Peyer's patch (tissue), 4 donors: Measurements from ENCODE around the gene COX17. TPM values are rescaled to one million over a fixed set of nuclear protein-coding genes. Genes with fewer than 3 reads are reported as not detected.

Experiments
- DNase-seq, 3 donors: peaks; one replicate each; pipeline ENCODE4 v3.0.0-alpha.2; 2017 to 2019
- H3K27ac ChIP-seq, 4 donors: fragments of 200-600 bp; sonication (generic); one replicate each; pipeline ENCODE4 v1.5.1; 2016 to 2019
- H3K27me3 ChIP-seq, 2 donors: fragments of 200-600 bp; sonication (generic); one replicate each; pipeline ENCODE4 v1.5.1; 2019
- H3K36me3 ChIP-seq, 3 donors: fragments of 200-600 bp; sonication (generic); one replicate each; pipeline ENCODE4 v1.5.1; 2016 to 2019
- H3K4me1 ChIP-seq, 4 donors: fragments of 200-600 bp; sonication (generic); one replicate each; pipeline ENCODE4 v1.5.1; 2016 to 2019
- H3K4me3 ChIP-seq, 4 donors: fragments of 200-600 bp; sonication (generic); 1 replicate in 3 of 4; 2 replicates in 1 of 4; pipeline ENCODE4 v1.5.1; 2016 to 2019; ENCODE audit warnings: mild to moderate bottlenecking in 1 of 4
- H3K9me3 ChIP-seq, 4 donors: fragments of 200-600 bp; sonication (generic); one replicate each; pipeline ENCODE4 v1.5.1; 2016 to 2019; ENCODE audit warnings: mild to moderate bottlenecking in 1 of 4
- POLR2A ChIP-seq, 2 donors: fragments of 450-650 bp; IDR thresholded peaks; one replicate each; pipeline ENCODE4 v1.5.1; 2017; ENCODE audit warnings: antibody characterized with exemption in 2 of 2, mild to moderate bottlenecking in 2 of 2, moderate library complexity in 2 of 2
- total RNA-seq, 4 donors: library from RNA; depleted of rRNA; stranded (reverse); fragments of >200 nt; gene quantifications; one replicate each; pipeline ENCODE4 v1.1.0, GENCODE V29; 2016
- TF ChIP-seq, protein P1 (sequence below), 6 experiments: fragments of 450-650 bp in 4 of 6; fragments of 200-600 bp in 2 of 6; sonication (generic) in 1 of 6; IDR thresholded peaks; one replicate each; pipeline ENCODE4 v1.5.1; 2017 to 2019; ENCODE audit warnings: antibody characterized with exemption in 6 of 6, mild to moderate bottlenecking in 3 of 6, moderate library complexity in 1 of 6

Gene COX17
- total RNA-seq, 4 donors from 2014 or later: 30.9 to 57.8 (median 44.8) TPM

DNA sequence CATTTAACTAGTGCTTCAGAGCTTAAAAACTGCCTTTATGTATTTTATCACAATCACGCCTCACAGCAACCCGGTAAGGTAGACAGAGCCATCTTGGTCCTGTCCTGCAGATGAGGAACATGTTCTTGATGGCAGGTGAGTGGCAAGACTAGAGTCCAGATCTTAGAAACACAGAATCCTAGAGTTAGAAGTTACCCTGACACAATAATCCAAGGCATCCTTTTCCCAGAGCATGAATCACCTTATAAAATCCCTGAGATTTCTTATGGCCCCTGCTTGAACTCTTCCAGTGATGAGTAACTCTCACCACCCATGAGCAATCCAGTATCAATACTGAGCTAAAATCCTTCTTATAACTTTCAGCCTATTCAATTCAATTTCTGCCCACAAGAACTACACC is 33.7 kb downstream of the COX17 start:
- H3K4me1 ChIP-seq: no peaks in the 10 kb centered on the region
- no peaks in the 10 kb centered on the region for H3K27me3 ChIP-seq
- TF ChIP-seq, protein P1, sequence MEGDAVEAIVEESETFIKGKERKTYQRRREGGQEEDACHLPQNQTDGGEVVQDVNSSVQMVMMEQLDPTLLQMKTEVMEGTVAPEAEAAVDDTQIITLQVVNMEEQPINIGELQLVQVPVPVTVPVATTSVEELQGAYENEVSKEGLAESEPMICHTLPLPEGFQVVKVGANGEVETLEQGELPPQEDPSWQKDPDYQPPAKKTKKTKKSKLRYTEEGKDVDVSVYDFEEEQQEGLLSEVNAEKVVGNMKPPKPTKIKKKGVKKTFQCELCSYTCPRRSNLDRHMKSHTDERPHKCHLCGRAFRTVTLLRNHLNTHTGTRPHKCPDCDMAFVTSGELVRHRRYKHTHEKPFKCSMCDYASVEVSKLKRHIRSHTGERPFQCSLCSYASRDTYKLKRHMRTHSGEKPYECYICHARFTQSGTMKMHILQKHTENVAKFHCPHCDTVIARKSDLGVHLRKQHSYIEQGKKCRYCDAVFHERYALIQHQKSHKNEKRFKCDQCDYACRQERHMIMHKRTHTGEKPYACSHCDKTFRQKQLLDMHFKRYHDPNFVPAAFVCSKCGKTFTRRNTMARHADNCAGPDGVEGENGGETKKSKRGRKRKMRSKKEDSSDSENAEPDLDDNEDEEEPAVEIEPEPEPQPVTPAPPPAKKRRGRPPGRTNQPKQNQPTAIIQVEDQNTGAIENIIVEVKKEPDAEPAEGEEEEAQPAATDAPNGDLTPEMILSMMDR (IDR thresholded peaks at IDR 0.05): no peak
- TF ChIP-seq POLR2A (IDR thresholded peaks at IDR 0.05): no peak
- no peaks in the 10 kb centered on the region for H3K9me3 ChIP-seq
- H3K4me3 ChIP-seq: no peak overlapping the region
- H3K27ac ChIP-seq: peak overlapping the region in 2 of 4 donors; percentile 15 to 54
- no peaks in the 10 kb centered on the region for H3K36me3 ChIP-seq
- DNase-seq: no peak

DNA sequence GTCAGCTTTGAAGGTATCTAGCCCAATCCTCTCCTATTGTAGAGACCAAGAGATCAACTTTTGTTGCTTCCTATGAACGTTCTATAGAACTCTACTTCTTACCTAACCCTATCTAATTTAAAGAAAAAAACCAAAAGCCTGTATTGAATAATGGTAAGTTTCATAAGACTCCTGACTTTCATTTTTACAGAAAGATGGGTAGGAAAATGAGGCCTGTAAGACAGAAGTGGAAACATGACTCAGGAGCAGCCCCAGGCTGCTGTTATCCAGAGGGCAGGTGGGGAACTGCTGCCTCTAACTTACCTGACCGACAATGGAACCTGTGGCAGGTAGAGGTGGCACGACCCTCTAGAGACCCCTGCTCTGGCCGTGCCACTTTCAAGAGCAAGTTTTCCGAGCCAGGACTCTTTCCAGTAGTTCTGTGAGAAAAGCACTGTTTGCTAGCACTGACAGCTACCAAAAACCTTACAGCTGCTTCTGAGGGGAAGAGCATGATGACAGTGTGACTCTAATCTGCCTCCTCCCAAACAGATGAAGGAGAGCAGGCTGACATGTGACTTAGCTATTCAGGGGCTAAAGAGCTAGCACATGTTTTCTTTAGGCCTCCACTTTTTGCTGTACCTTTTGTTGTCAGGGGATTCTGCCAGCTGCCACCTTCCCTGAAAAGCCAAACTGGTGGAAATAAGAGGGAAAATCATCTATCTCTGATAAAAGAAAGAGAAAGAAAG is 34.3 kb downstream of the COX17 start:
- H3K27ac ChIP-seq: peak overlapping the region in 3 of 4 donors; percentile 15 to 54 (median 33)
- H3K9me3 ChIP-seq: no peaks in the 10 kb centered on the region
- no peaks in the 10 kb centered on the region for H3K4me1 ChIP-seq
- H3K27me3 ChIP-seq: no peaks in the 10 kb centered on the region
- no peak for DNase-seq
- TF ChIP-seq POLR2A (IDR thresholded peaks at IDR 0.05): no peak
- TF ChIP-seq, protein P1 (IDR thresholded peaks at IDR 0.05): no peak
- no peak overlapping the region for H3K4me3 ChIP-seq
- no peaks in the 10 kb centered on the region for H3K36me3 ChIP-seq

DNA sequence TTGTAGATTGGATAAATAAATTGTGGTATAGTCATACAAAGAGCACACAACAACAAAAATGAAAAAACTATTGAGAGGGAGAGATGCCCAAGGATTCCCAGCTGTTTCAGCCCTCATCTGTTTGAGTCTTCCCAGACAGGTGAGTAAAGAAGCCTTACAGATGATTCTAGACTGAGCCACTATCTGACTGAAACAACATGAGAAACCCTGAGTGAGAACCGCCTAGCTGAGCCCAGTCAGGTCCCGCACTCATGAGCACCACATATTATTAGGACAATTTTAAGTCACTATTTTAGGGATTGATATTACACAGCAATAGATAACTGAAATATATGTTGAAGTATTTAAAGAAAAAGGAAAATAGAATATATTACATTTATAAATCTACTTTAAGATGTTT is 35.8 kb downstream of the COX17 start:
- TF ChIP-seq, protein P1 (IDR thresholded peaks at IDR 0.05): no peak
- no peak for TF ChIP-seq POLR2A (IDR thresholded peaks at IDR 0.05)
- Histone ChIP-seq H3K36me3 (no peaks in the 10 kb centered on the region), H3K27ac (no peak overlapping the region), H3K4me3 (no peak overlapping the region), H3K4me1 (no peaks in the 10 kb centered on the region), H3K9me3 (no peaks in the 10 kb centered on the region), H3K27me3 (no peaks in the 10 kb centered on the region)
- no peak for DNase-seq

DNA sequence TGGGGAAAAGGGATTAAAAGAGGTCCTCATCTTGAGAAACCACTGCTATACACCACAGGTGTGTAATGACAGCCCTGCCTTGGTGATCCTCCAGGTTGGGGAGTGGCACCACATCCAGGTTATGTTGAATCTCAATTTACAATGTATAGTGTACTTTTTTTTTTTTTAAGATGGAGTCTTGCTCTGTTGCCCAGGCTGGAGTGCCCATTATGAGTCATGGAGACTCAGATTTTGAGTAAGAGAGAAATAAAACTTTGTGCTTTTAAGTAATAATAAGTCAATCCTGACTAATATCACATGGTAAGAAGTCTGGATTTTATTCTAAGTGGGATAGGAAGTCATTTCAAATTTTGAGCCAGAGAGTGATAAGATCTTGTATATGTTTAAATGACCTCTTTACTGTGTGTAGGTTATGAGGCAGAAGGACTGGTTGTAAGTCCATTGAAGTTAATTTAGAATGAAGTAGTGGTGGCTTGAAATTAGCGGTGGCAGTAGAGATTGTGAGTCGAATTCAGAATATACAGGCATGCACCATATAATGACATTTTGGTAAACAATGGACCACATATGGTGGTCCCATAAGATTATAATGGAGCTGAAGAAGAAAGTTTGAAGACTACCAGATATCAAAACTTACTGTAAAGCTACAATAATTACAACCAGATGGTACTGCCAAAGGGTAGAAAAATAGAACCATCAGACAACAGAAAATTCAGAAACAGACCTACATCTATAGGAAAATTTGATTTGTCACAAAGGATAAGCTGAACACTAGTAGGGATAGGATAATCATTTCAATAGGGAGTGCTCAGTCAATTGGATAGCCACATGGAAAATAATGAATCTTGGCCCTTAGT is 37.5 kb downstream of the COX17 start:
- no peak for TF ChIP-seq POLR2A (IDR thresholded peaks at IDR 0.05)
- TF ChIP-seq, protein P1 (IDR thresholded peaks at IDR 0.05): no peak
- Histone ChIP-seq H3K36me3 (no peaks in the 10 kb centered on the region), H3K27ac (peak overlapping the region in 1 of 4 donors; percentile 76), H3K4me1 (no peaks in the 10 kb centered on the region), H3K9me3 (no peaks in the 10 kb centered on the region), H3K27me3 (no peaks in the 10 kb centered on the region), H3K4me3 (no peak overlapping the region)
- no peak for DNase-seq

DNA sequence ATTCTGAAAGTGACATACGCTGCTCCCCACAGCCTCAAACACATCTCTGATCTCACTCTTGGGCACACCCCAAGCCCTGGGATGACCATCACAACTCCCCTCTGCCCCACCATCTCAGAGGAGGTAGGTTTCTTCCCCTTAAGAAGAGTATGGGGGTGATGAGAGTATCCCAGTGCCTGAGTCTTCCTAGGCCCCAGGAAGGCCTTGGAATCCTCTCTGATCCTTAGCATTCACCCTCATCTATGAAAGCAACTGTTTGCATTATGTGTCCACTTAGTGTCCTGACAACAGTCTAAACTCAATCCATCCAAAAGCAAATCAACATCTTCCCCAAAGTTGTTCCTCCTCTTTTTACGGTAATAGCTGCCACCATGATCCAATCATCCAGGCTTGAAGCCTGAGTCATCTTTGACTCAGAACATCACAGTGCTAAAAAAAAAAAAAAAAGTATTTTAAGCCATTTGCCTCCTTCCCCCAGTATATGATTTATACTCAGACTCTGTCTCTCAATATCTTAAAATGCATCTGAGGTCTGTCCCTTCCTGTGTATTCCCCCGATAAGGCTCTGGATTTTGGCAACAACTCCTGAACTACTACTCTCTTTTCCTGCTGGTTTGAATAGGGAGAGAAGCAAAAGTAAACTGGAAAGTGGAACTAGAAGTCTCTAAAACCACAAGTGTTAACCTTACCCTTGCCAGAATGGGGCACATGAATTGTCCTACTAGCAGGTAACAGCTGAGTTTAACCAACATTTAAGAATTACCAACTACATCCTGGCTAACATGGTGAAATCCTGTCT is 39.3 kb downstream of the COX17 start:
- TF ChIP-seq, protein P1 (IDR thresholded peaks at IDR 0.05): no peak
- TF ChIP-seq POLR2A (IDR thresholded peaks at IDR 0.05): no peak
- Histone ChIP-seq H3K4me1 (no peaks in the 10 kb centered on the region), H3K9me3 (no peaks in the 10 kb centered on the region), H3K4me3 (peak overlapping the region in 1 of 4 donors; percentile 9), H3K27ac (peak overlapping the region; percentile 60 to 80 (median 70)), H3K36me3 (no peaks in the 10 kb centered on the region), H3K27me3 (no peaks in the 10 kb centered on the region)
- no peak for DNase-seq
